ENCODE data around the gene CPA1. TPM values are rescaled to one million over a fixed set of nuclear protein-coding genes. Genes with fewer than 3 reads are reported as not detected.

Gene CPA1
- total RNA-seq, 2 donors from 2014 or later, result not detected

DNA sequence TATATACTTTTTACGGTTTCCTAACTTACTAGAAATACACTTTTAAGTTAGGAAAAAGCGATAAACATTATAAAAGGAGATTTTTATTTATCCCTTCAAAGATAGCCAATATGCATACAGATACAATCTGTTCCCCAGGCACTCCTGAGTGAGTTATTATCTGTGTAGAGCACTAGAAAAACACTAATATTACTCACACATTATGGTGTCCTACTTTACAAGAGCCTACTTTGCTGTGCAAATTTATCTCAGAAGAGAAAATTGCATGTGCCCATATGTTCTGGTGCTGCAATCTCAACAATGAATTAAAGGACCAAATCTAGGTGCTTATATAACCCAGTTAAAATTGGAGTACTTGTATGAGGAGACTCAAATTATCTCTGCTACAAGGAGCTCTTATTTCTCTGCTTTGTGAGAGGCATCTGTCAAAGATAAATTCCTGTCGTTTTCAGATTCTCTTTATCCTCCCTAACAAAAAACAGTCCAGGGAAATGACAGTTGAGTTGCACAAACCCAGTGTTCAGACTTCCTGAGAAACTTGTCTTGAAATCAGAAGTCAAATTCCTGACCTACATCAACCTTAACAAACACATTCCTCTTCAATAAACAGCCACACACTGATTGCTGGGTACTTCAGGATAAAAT, 28.9 kb downstream of the CPA1 start:
- WGBS, 2 experiments (ENCODE audit: insufficient coverage in 1 of 2, insufficient read length in 1 of 2), result 63 to 71% methylated on average over 1 to 2 of the region's 3 CpGs
- Histone ChIP-seq H3K9me3 (ENCODE audit: control insufficient read depth, low read length) (no peaks in the 10 kb centered on the region), H3K4me3 (ENCODE audit: low read length) (no peak overlapping the region), H3K9ac (ENCODE audit: extremely low read depth, low read length, poor library complexity, severe bottlenecking) (no peak overlapping the region), H3K27ac (ENCODE audit: low read depth, low read length) (peak overlapping the region; percentile 36), H3K27me3 (ENCODE audit: control insufficient read depth, insufficient read depth, low read length, poor library complexity, severe bottlenecking) (no peaks in the 10 kb centered on the region), H3K36me3 (ENCODE audit: control insufficient read depth, insufficient read depth, low read length) (no peaks in the 10 kb centered on the region), H3K4me1 (ENCODE audit: control insufficient read depth, insufficient read depth, low read length) (no peaks in the 10 kb centered on the region)
- H3K27me3 Mint-ChIP-seq (ENCODE audit: insufficient read depth), result no peaks in the 10 kb centered on the region
- H3K9me3 Mint-ChIP-seq, result no peaks in the 10 kb centered on the region
- no peak for DNase-seq
- no peaks in the 10 kb centered on the region for H3K4me1 Mint-ChIP-seq
- H3K27ac Mint-ChIP-seq, result no peak overlapping the region
- TF ChIP-seq, protein P1, sequence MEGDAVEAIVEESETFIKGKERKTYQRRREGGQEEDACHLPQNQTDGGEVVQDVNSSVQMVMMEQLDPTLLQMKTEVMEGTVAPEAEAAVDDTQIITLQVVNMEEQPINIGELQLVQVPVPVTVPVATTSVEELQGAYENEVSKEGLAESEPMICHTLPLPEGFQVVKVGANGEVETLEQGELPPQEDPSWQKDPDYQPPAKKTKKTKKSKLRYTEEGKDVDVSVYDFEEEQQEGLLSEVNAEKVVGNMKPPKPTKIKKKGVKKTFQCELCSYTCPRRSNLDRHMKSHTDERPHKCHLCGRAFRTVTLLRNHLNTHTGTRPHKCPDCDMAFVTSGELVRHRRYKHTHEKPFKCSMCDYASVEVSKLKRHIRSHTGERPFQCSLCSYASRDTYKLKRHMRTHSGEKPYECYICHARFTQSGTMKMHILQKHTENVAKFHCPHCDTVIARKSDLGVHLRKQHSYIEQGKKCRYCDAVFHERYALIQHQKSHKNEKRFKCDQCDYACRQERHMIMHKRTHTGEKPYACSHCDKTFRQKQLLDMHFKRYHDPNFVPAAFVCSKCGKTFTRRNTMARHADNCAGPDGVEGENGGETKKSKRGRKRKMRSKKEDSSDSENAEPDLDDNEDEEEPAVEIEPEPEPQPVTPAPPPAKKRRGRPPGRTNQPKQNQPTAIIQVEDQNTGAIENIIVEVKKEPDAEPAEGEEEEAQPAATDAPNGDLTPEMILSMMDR (conservative IDR thresholded peaks at IDR 0.05), result no peak
- H3K4me3 Mint-ChIP-seq, result no peak overlapping the region
- H3K36me3 Mint-ChIP-seq (ENCODE audit: low read depth), result peaks cover 4% of the 10 kb centered on the region

GRCh38 chr7:130409712-130410072, 29.4 kb downstream of the CPA1 start:
- Histone ChIP-seq H3K36me3 (ENCODE audit: control insufficient read depth, insufficient read depth, low read length) (no peaks in the 10 kb centered on the region), H3K27me3 (ENCODE audit: control insufficient read depth, insufficient read depth, low read length, poor library complexity, severe bottlenecking) (no peaks in the 10 kb centered on the region), H3K9ac (ENCODE audit: extremely low read depth, low read length, poor library complexity, severe bottlenecking) (no peak overlapping the region), H3K9me3 (ENCODE audit: control insufficient read depth, low read length) (no peaks in the 10 kb centered on the region), H3K4me3 (ENCODE audit: low read length) (no peak overlapping the region), H3K4me1 (ENCODE audit: control insufficient read depth, insufficient read depth, low read length) (no peaks in the 10 kb centered on the region), H3K27ac (ENCODE audit: low read depth, low read length) (no peak overlapping the region)
- no peaks in the 10 kb centered on the region for H3K4me1 Mint-ChIP-seq
- H3K27ac Mint-ChIP-seq, result no peak overlapping the region
- H3K36me3 Mint-ChIP-seq (ENCODE audit: low read depth), result peaks cover 4% of the 10 kb centered on the region
- 91 to 95% methylated on average over 4 of the region's 4 CpGs for WGBS, 2 experiments (ENCODE audit: insufficient coverage in 1 of 2, insufficient read length in 1 of 2)
- TF ChIP-seq, protein P1 (conservative IDR thresholded peaks at IDR 0.05), result no peak
- no peak overlapping the region for H3K4me3 Mint-ChIP-seq
- no peak for DNase-seq
- H3K27me3 Mint-ChIP-seq (ENCODE audit: insufficient read depth), result no peaks in the 10 kb centered on the region
- H3K9me3 Mint-ChIP-seq, result no peaks in the 10 kb centered on the region

- Histone ChIP-seq H3K36me3 (ENCODE audit: control insufficient read depth, insufficient read depth, low read length) (no peaks in the 10 kb centered on the region), H3K9ac (ENCODE audit: extremely low read depth, low read length, poor library complexity, severe bottlenecking) (no peak overlapping the region), H3K27me3 (ENCODE audit: control insufficient read depth, insufficient read depth, low read length, poor library complexity, severe bottlenecking) (no peaks in the 10 kb centered on the region), H3K27ac (ENCODE audit: low read depth, low read length) (no peak overlapping the region), H3K4me1 (ENCODE audit: control insufficient read depth, insufficient read depth, low read length) (no peaks in the 10 kb centered on the region), H3K9me3 (ENCODE audit: control insufficient read depth, low read length) (no peaks in the 10 kb centered on the region), H3K4me3 (ENCODE audit: low read length) (no peak overlapping the region)
- H3K9me3 Mint-ChIP-seq, result no peaks in the 10 kb centered on the region
- H3K27ac Mint-ChIP-seq, result no peak overlapping the region
- TF ChIP-seq, protein P1 (conservative IDR thresholded peaks at IDR 0.05), result no peak
- H3K4me1 Mint-ChIP-seq, result no peaks in the 10 kb centered on the region
- peaks cover 4% of the 10 kb centered on the region for H3K36me3 Mint-ChIP-seq (ENCODE audit: low read depth)
- H3K27me3 Mint-ChIP-seq (ENCODE audit: insufficient read depth), result no peaks in the 10 kb centered on the region
- H3K4me3 Mint-ChIP-seq, result no peak overlapping the region
- 80 to 88% methylated on average over 2 to 4 of the region's 4 CpGs for WGBS, 2 experiments (ENCODE audit: insufficient coverage in 1 of 2, insufficient read length in 1 of 2)
- DNase-seq, result no peak
Observed at GRCh38 chr7:130410868-130411541, 30.7 kb downstream of the CPA1 start.

Measured in endodermal cell (in vitro differentiated cells).